ENCODE measurements around the gene ELANE.

- TF ChIP-seq CTCF (IDR thresholded peaks at IDR 0.05), result no peak
- TF ChIP-seq POLR2A (IDR thresholded peaks at IDR 0.05), result no peak
Observed at GRCh38 chr19:861141-861755, 9.1 kb downstream of the ELANE start.

Measured in esophagus squamous epithelium (tissue), 4 donors.